HepG2 (cell line): Measurements from ENCODE around the gene HSP90AB1. TPM values are rescaled to one million over a fixed set of nuclear protein-coding genes. Genes with fewer than 3 reads are reported as not detected.

ENCODE experiments used
- ARID2 ChIP-seq: sonication (generic); formaldehyde crosslinking; IDR thresholded peaks from 2 replicates; pipeline ENCODE4 v1.8.1; 2022; ENCODE audit warnings: mild to moderate bottlenecking, missing genetic modification reagents, borderline replicate concordance
- CHD4 ChIP-seq: fragments of 200-600 bp; sonication (generic); IDR thresholded peaks from 2 replicates; pipeline ENCODE4 v1.7.0; 2017; ENCODE audit warnings: mild to moderate bottlenecking, low read length, borderline replicate concordance
- GABPB1 ChIP-seq: IDR thresholded peaks from 2 replicates; pipeline ENCODE4 v1.6.1; 2016; ENCODE audit warnings: mild to moderate bottlenecking, missing genetic modification reagents, moderate library complexity, missing compliant biosample characterization
- JUNB ChIP-seq: sonication (generic); formaldehyde crosslinking; IDR thresholded peaks from 2 replicates; pipeline ENCODE4 v1.8.0; 2022; ENCODE audit warnings: missing genetic modification reagents, mild to moderate bottlenecking, borderline replicate concordance
- KDM4B ChIP-seq: sonication (generic); formaldehyde crosslinking; IDR thresholded peaks from 2 replicates; pipeline ENCODE4 v1.4.0; 2020; ENCODE audit warnings: missing genetic modification reagents
- KLF16 ChIP-seq, 2 experiments: sonication (generic) in 1 of 2; formaldehyde crosslinking in 1 of 2; IDR thresholded peaks; 2 replicates each; pipeline versions ENCODE4 v1.6.1 to v1.8.0; 2016 to 2023; ENCODE audit warnings: missing genetic modification reagents in 2 of 2, missing compliant biosample characterization in 1 of 2
- NCOA2 ChIP-seq: sonication (generic); formaldehyde crosslinking; IDR thresholded peaks from 2 replicates; pipeline ENCODE4 v1.8.0; 2022; ENCODE audit warnings: inconsistent platforms
- NFYC ChIP-seq: IDR thresholded peaks from 2 replicates; pipeline ENCODE4 v1.6.1; 2016; ENCODE audit warnings: missing genetic modification reagents, missing compliant biosample characterization
- NR2F2 ChIP-seq: IDR thresholded peaks from 2 replicates; pipeline ENCODE4 v1.6.1; 2012; ENCODE audit warnings: low read depth, inconsistent platforms, borderline replicate concordance
- PRMT3 ChIP-seq: sonication (generic); formaldehyde crosslinking; IDR thresholded peaks from 2 replicates; pipeline ENCODE4 v1.8.1; 2022; ENCODE audit warnings: low read depth, mild to moderate bottlenecking, moderate library complexity, missing genetic modification reagents, borderline replicate concordance
- SALL1 ChIP-seq: sonication (generic); formaldehyde crosslinking; IDR thresholded peaks from 2 replicates; pipeline ENCODE4 v1.8.0; 2022; ENCODE audit warnings: mild to moderate bottlenecking, missing genetic modification reagents
- SP1 ChIP-seq, 2 experiments: fragments of 450-650 bp in 1 of 2; sonication (generic) in 1 of 2; formaldehyde crosslinking in 1 of 2; IDR thresholded peaks; 2 replicates each; pipeline versions ENCODE4 v1.4.0 to v1.6.1; 2016 to 2020; ENCODE audit warnings: missing genetic modification reagents in 1 of 2
- TARDBP ChIP-seq: sonication (generic); formaldehyde crosslinking; IDR thresholded peaks from 2 replicates; pipeline ENCODE4 v1.8.0; 2022; ENCODE audit warnings: mild to moderate bottlenecking, missing genetic modification reagents
- TFE3 ChIP-seq: IDR thresholded peaks from 2 replicates; pipeline ENCODE4 v1.6.1; 2016
- ZMAT5 ChIP-seq: sonication (generic); formaldehyde crosslinking; IDR thresholded peaks from 2 replicates; pipeline ENCODE4 v1.5.0; 2020; ENCODE audit warnings: mild to moderate bottlenecking, low read depth, missing genetic modification reagents, borderline replicate concordance
- ZNF160 ChIP-seq: sonication (generic); formaldehyde crosslinking; IDR thresholded peaks from 2 replicates; pipeline ENCODE4 v1.8.0; 2022; ENCODE audit warnings: mild to moderate bottlenecking, inconsistent platforms, missing genetic modification reagents
- ZNF207 ChIP-seq: fragments of 450-650 bp; IDR thresholded peaks from 2 replicates; pipeline ENCODE4 v1.6.1; 2016; ENCODE audit warnings: antibody characterized with exemption, borderline replicate concordance
- ZNF350 ChIP-seq: sonication (generic); formaldehyde crosslinking; IDR thresholded peaks from 2 replicates; pipeline ENCODE4 v1.4.0; 2020; ENCODE audit warnings: mild to moderate bottlenecking, low read depth, missing genetic modification reagents, borderline replicate concordance
- ZNF446 ChIP-seq: sonication (generic); formaldehyde crosslinking; IDR thresholded peaks from 2 replicates; pipeline ENCODE4 v1.5.0; 2020; ENCODE audit warnings: mild to moderate bottlenecking, missing genetic modification reagents
- ZNF503 ChIP-seq: sonication (generic); formaldehyde crosslinking; IDR thresholded peaks from 2 replicates; pipeline ENCODE4 v1.4.0; 2020; ENCODE audit warnings: missing genetic modification reagents
- ZNF7 ChIP-seq: IDR thresholded peaks from 2 replicates; pipeline ENCODE4 v1.6.1; 2016; ENCODE audit warnings: missing biosample characterization, missing genetic modification reagents
- ZSCAN31 ChIP-seq: sonication (generic); formaldehyde crosslinking; IDR thresholded peaks from 2 replicates; pipeline ENCODE4 v1.5.0; 2020; ENCODE audit warnings: low read depth, mild to moderate bottlenecking, missing genetic modification reagents
- polyA plus RNA-seq, 8 experiments: library from polyadenylated mRNA; depleted of rRNA in 3 of 8; stranded (reverse) in 7 of 8; unstranded in 1 of 8; fragments of >200 nt; fragmentation: Illumina TruSeq in 4 of 8; extraction: Trizol in 4 of 8; gene quantifications; 2 replicates each; pipeline versions ENCODE4 v1.2.1 to v1.2.3, GENCODE V29; 2011 to 2016; ENCODE audit warnings: low read depth in 4 of 8, missing spikeins in 1 of 8, mixed read lengths in 1 of 8; ENCODE audit not compliant: insufficient read depth in 1 of 8
- total RNA-seq, 5 experiments: library from RNA; depleted of rRNA; stranded (reverse); fragments of >200 nt; fragmentation: Illumina TruSeq; extraction: Trizol; gene quantifications; 2 replicates each; pipeline ENCODE4 v1.2.3, GENCODE V29; 2016; ENCODE audit warnings: low read depth in 1 of 5
- TF ChIP-seq, protein P1 (sequence below): sonication (generic); formaldehyde crosslinking; IDR thresholded peaks from 2 replicates; pipeline ENCODE4 v1.9.0; 2021; ENCODE audit warnings: missing genetic modification reagents, mild to moderate bottlenecking, borderline replicate concordance
- TF ChIP-seq, protein P2 (sequence below): sonication (generic); formaldehyde crosslinking; IDR thresholded peaks from 2 replicates; pipeline ENCODE4 v1.8.1; 2023; ENCODE audit warnings: mild to moderate bottlenecking, missing genetic modification reagents, borderline replicate concordance

Gene HSP90AB1
- total and polyA plus RNA-seq, 2 of the 13 experiments (the other 11 are each of a cell fraction or from before 2014, with no cell fraction given), result 1,325 to 1,472 TPM

DNA sequence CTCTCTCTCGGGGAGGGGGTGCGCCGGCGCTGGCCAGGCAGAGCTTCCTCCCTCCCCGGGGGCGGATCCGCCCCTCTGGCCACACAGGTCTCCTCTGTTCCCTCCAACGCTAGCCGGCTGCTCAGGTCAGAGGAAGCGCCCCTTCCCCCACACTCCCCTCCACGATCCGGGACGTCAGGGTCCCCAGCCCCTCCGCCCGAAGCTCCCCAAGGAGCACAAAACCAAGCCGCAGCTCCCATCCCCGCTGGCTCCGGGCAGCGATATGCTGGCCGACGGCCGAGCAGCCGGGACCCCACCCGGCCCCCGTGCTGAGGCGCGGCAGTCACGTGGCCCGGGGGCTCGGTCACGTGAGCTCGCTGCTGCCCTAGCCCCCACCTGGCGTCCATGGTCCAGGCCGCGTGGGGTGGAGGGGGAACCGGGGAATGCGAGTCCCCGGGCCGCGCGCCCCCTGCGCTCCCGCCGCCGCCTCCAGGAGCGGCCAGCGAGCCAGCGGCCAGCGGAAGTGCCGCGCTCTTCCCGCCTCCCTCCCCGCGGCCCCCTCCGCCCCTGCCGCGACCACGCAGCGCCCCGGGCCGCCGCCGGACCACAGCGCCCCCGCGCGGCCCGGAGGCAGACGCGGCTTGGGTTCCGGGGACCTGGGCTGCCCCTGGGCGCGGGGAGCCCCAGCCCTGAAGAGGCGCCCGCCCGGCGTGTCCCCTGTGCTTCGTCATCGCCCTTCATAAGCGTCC, 10.3 kb downstream of the HSP90AB1 start, which contains the start of gene SLC35B2 (continued):
- TF ChIP-seq ZNF160 (CRISPR knock-in tag), result peak; percentile 53; the same call in 1 of the 2 replicates
- peak; percentile 78; the same call in 1 of the 2 replicates for TF ChIP-seq ZNF446 (CRISPR knock-in tag)
- TF ChIP-seq NR2F2, result 0 out of 2 replicates have a peak, but pooled peaks have one; percentile 46
- TF ChIP-seq ZMAT5 (CRISPR knock-in tag), result no peak
- no peak for TF ChIP-seq ZNF7 (CRISPR knock-in tag)
- peak in 1 of 2 experiments; percentile 93; a peak in 2 of 4 replicates for TF ChIP-seq KLF16 (CRISPR knock-in tag; IDR thresholded peaks at IDR 0.05)
- TF ChIP-seq GABPB1, result peak; percentile 88; the same call in 1 of the 2 replicates
- peak; percentile 62; the same call in 1 of the 2 replicates for TF ChIP-seq ZNF503 (CRISPR knock-in tag)
- TF ChIP-seq, protein P1, sequence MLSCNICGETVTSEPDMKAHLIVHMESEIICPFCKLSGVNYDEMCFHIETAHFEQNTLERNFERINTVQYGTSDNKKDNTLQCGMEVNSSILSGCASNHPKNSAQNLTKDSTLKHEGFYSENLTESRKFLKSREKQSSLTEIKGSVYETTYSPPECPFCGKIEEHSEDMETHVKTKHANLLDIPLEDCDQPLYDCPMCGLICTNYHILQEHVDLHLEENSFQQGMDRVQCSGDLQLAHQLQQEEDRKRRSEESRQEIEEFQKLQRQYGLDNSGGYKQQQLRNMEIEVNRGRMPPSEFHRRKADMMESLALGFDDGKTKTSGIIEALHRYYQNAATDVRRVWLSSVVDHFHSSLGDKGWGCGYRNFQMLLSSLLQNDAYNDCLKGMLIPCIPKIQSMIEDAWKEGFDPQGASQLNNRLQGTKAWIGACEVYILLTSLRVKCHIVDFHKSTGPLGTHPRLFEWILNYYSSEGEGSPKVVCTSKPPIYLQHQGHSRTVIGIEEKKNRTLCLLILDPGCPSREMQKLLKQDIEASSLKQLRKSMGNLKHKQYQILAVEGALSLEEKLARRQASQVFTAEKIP (CRISPR knock-in tag), result no peak
- TF ChIP-seq SP1 (IDR thresholded peaks at IDR 0.05), result no peak
- TF ChIP-seq SP1 (CRISPR knock-in tag; IDR thresholded peaks at IDR 0.05), result no peak; the same call in 1 of the 2 replicates
- TF ChIP-seq SALL1 (CRISPR knock-in tag), result peak; percentile 87
- TF ChIP-seq KDM4B (CRISPR knock-in tag), result 0 out of 2 replicates have a peak, but pooled peaks have one; percentile 92
- TF ChIP-seq PRMT3 (CRISPR knock-in tag), result no peak; the same call in none of the 2 replicates
- peak; percentile 61; the same call in 1 of the 2 replicates for TF ChIP-seq NCOA2 (CRISPR knock-in tag)
- TF ChIP-seq ARID2, result peak; percentile 78; the same call in 1 of the 2 replicates
- TF ChIP-seq, protein P2, sequence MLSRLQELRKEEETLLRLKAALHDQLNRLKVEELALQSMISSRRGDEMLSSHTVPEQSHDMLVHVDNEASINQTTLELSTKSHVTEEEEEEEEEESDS (CRISPR knock-in tag), result peak; percentile 23; the same call in 1 of the 2 replicates
- TF ChIP-seq TFE3 (CRISPR knock-in tag), result peak; percentile 92
- peak; percentile 89; the same call in 1 of the 2 replicates for TF ChIP-seq ZSCAN31 (CRISPR knock-in tag)
- TF ChIP-seq NFYC (CRISPR knock-in tag), result no peak
- TF ChIP-seq TARDBP, result peak; percentile 84
- TF ChIP-seq CHD4, result no peak
- TF ChIP-seq ZNF350 (CRISPR knock-in tag), result peak; percentile 90
- no peak for TF ChIP-seq JUNB
- TF ChIP-seq ZNF207, result no peak
